Activated T-cell treated with anti-CD3 and anti-CD28 coated beads, Interleukin-2, amount 50 U/mL, for 4 hours (primary cell): Measurements from ENCODE around the gene RTN3. TPM values are rescaled to one million over a fixed set of nuclear protein-coding genes. Genes with fewer than 3 reads are reported as not detected.
"Not testable (repeated sequence)": the region's sequence is repeated elsewhere in the genome, so short reads cannot be mapped to it uniquely, and the experiment has no call there.

Experiments
- ATAC-seq, 2 donors: fragments of 200-7000 bp; cut with Tn5 transposase; one replicate each; pipeline ENCODE4 v1.10.0; 2021
- DNase-seq: peaks from one replicate; pipeline ENCODE4 v3.0.0-alpha.2; 2020
- H3K27me3 Mint-ChIP-seq: one replicate; pipeline ENCODE4 v1.8.0; 2021; ENCODE audit warnings: low read depth, mixed read lengths
- H3K36me3 Mint-ChIP-seq: one replicate; pipeline ENCODE4 v1.8.0; 2022; ENCODE audit warnings: mixed read lengths; ENCODE audit not compliant: insufficient read depth
- H3K4me1 Mint-ChIP-seq: one replicate; pipeline ENCODE4 v1.8.0; 2021; ENCODE audit warnings: low read depth, mixed read lengths
- H3K4me3 Mint-ChIP-seq: one replicate; pipeline ENCODE4 v1.8.0; 2021; ENCODE audit warnings: mild to moderate bottlenecking, moderate library complexity, mixed read lengths
- H3K9me3 Mint-ChIP-seq: one replicate; pipeline ENCODE4 v1.8.0; 2021; ENCODE audit warnings: mixed read lengths
- total RNA-seq, 3 donors: library from RNA; stranded (reverse); gene quantifications; one replicate each; pipeline ENCODE4 v1.2.1, GENCODE V29; 2021

RTN3 gene
- total RNA-seq, 3 donors from 2014 or later: 24.7 to 30.9 (median 26.7) TPM

- peak within 1 kb of the TSS; percentile 90 for H3K4me3 Mint-ChIP-seq
- ATAC-seq: peak; percentile 89 to 90
- H3K9me3 Mint-ChIP-seq: no peaks in the 10 kb centered on the region
Observed at GRCh38 chr11:63671322-63672155, 9.8 kb upstream of the RTN3 start, which contains the start of gene ATL3. Gene ATL3 (minus strand): TSS chr11:63671376. CDS start chr11:63671335, 41 bp downstream.

GRCh38 chr11:63672156-63672463 is 9.2 kb upstream of the RTN3 start:
- H3K36me3 Mint-ChIP-seq: peaks cover 4% of the 10 kb centered on the region
- peaks cover 28% of the 10 kb centered on the region for H3K4me1 Mint-ChIP-seq
- DNase-seq (no peak), ATAC-seq (no peak)
- no peaks in the 10 kb centered on the region for H3K27me3 Mint-ChIP-seq
- H3K9me3 Mint-ChIP-seq: no peaks in the 10 kb centered on the region
- peak overlapping the region; percentile 78 for H3K4me3 Mint-ChIP-seq

More at GRCh38 chr11:63671322-63672155, 9.8 kb upstream of the RTN3 start, which contains the start of gene ATL3:
- Mint-ChIP-seq H3K36me3 (peaks cover 4% of the 10 kb centered on the region), H3K27me3 (no peaks in the 10 kb centered on the region), H3K4me1 (peaks cover 33% of the 10 kb centered on the region)
- DNase-seq: peak; percentile 97

DNA sequence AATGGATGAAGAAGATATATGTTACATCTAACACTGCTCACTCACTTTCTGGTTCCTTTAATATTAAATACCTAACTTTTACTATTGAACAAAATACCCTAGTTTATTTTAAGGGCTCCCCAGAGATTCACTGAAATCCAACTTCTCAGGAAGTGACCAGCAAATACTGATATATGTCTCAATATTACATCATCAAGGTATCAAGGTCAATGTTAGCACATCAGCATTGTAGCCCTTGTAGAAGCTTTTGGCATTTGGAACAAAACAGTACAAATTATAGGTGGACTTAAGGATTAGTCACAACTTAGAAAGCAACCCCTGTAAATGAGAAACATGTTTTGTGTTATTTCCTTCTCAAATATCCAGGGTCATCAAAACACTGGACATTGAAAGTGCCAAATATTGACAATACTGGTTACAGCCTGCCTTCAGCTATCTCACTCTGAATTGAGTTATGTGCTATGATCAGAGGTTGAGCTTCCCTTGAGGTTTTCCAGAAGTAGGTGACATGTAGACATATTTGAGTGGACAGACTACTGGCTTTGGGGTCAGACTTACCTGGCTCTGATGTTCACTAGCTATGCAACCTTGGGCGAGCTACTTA is 8.3 kb upstream of the RTN3 start:
- Mint-ChIP-seq H3K9me3 (no peaks in the 10 kb centered on the region), H3K36me3 (peaks cover 4% of the 10 kb centered on the region), H3K4me1 (peaks cover 23% of the 10 kb centered on the region), H3K27me3 (no peaks in the 10 kb centered on the region), H3K4me3 (peak overlapping the region; percentile 48)
- DNase-seq: no peak
- ATAC-seq: no peak

DNA sequence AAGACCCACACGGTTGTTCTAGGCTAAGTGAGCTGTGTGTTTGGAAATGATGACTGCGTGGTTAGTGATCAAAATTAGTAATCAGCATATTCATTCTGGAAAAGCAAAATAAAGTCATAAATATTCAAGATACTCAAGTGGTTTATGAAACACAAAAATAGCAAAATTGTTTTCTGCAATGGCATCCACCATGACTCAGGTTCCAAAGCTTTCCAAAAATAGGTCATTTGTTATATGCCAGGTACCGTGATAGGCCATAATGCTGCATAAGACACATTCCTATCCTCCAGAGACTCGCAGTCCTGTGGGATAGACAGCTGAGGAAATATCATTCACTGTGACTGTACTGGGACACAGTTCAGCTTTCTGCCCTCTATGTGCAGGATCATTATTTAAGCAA is 7.7 kb upstream of the RTN3 start:
- ATAC-seq (no peak), DNase-seq (no peak)
- Mint-ChIP-seq H3K27me3 (no peaks in the 10 kb centered on the region), H3K36me3 (peaks cover 4% of the 10 kb centered on the region), H3K4me1 (peaks cover 18% of the 10 kb centered on the region), H3K4me3 (no peak overlapping the region), H3K9me3 (no peaks in the 10 kb centered on the region)

DNA sequence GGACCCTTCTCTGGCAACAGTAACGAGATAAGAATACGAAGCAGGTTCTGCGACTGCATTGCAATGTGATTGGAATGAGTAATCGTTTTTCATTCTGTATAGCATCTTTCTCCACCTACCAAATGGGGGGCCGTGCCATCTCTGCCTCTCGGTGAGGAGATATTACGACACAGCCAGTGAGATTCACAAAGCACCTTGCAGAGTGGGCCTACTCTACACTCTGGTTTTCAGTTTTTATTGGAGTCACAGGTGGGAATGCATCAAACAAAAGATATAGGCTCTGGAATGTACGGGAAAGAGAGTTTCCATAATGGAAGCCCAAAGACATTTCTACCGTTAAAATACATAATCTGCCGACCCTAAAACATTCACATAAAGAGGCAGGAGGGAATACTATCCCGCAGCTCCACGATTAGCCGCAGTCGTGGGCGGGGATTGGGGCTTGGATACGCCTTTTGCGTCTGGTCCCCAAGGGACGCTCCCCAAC is 423 bp upstream of the RTN3 start:
- Mint-ChIP-seq H3K9me3 (no peaks in the 10 kb centered on the region), H3K36me3 (no peaks in the 10 kb centered on the region), H3K27me3 (no peaks in the 10 kb centered on the region), H3K4me1 (peaks cover 25% of the 10 kb centered on the region), H3K4me3 (peak overlapping the region; percentile 95)
- no peak for DNase-seq
- ATAC-seq: peak; percentile 11 to 19

GRCh38 chr11:63682066-63683021 is 1.0 kb downstream of the RTN3 start:
- H3K4me3 Mint-ChIP-seq: peak overlapping the region; percentile 95
- no peaks in the 10 kb centered on the region for H3K9me3 Mint-ChIP-seq
- H3K36me3 Mint-ChIP-seq: no peaks in the 10 kb centered on the region
- no peaks in the 10 kb centered on the region for H3K27me3 Mint-ChIP-seq
- H3K4me1 Mint-ChIP-seq: peaks cover 29% of the 10 kb centered on the region
- DNase-seq (no peak), ATAC-seq (peak in 1 of 2 donors; percentile 5)

DNA sequence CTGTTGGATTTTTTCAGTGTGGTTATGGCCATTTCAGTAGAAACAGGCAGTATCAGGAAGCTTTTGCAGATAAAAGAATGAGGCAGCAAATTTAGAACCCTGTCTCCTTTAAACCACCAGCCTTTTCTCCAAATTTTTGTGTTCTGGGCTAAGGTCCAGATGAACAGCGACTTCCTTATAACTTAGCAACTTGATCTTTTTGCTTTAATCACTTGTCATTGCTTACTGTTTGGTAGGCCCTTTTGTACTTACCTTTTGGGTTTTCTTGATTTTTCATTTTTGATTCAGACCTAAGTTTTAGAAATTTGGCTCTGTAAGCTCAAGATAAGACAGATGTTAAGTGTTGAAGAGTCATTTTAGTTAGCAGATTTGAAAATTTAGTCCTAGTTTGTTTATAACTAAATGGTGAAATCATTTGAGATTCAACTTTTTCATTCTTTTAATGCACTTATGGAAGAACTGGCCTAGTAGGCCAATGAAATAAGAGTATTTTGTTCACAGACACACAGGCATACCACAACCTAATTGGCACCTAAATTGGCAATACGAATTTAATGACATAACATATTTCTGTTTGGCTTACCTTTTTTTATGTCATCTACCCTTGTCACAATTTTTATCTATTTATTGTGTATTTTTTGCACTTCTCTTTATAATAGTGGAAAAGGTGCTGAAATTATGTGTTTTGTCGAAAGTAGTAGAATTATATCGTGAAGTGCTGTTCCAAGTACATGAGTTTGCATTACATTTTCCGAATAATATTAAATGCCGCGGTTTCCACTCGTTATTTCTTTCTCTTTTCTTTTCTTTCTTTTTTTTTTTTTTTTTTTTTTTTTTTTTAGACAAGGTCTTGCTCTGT is 2.1 kb downstream of the RTN3 start:
- ATAC-seq (no peak), DNase-seq (no peak)
- Mint-ChIP-seq H3K9me3 (no peaks in the 10 kb centered on the region), H3K36me3 (no peaks in the 10 kb centered on the region), H3K27me3 (no peaks in the 10 kb centered on the region), H3K4me1 (peaks cover 35% of the 10 kb centered on the region), H3K4me3 (peak overlapping the region; percentile 95)

- not testable (repeated sequence) for DNase-seq
Observed at GRCh38 chr11:63685158-63685721, 3.9 kb downstream of the RTN3 start.

GRCh38 chr11:63686926-63687325 is 5.6 kb downstream of the RTN3 start:
- peaks cover 3% of the 10 kb centered on the region for H3K36me3 Mint-ChIP-seq
- DNase-seq (no peak), ATAC-seq (no peak)
- no peaks in the 10 kb centered on the region for H3K9me3 Mint-ChIP-seq
- peaks cover 32% of the 10 kb centered on the region for H3K4me1 Mint-ChIP-seq
- H3K27me3 Mint-ChIP-seq: no peaks in the 10 kb centered on the region
- H3K4me3 Mint-ChIP-seq: no peak overlapping the region

More at GRCh38 chr11:63685158-63685721, 3.9 kb downstream of the RTN3 start:
- H3K27me3 Mint-ChIP-seq, H3K4me3 Mint-ChIP-seq, H3K36me3 Mint-ChIP-seq, ATAC-seq, H3K9me3 Mint-ChIP-seq: not testable (repeated sequence)
- H3K4me1 Mint-ChIP-seq: peaks cover 39% of the 10 kb centered on the region

DNA sequence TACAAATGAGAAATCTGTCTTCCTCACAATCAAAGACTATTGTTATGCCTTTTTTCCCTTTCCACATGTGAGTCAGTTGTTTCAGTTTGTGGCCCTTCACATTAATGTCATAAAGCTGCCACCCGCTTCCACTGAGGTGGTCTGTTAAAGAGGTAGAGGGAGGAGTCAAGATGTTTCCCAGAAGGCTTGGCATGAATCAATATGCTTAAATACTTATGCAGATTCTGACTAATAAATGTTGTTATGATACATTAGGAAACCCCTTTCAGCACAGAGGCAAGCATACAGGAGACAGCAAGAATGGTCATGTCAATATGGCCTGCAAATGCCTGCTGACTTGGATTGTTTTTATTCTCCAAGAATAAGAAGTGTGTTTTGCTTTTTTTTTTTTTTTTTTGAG is 6.5 kb downstream of the RTN3 start:
- ATAC-seq (peak; percentile 95 to 96), DNase-seq (no peak)
- Mint-ChIP-seq H3K27me3 (no peaks in the 10 kb centered on the region), H3K4me1 (peaks cover 23% of the 10 kb centered on the region), H3K4me3 (no peak overlapping the region), H3K9me3 (no peaks in the 10 kb centered on the region), H3K36me3 (peaks cover 3% of the 10 kb centered on the region)

DNA sequence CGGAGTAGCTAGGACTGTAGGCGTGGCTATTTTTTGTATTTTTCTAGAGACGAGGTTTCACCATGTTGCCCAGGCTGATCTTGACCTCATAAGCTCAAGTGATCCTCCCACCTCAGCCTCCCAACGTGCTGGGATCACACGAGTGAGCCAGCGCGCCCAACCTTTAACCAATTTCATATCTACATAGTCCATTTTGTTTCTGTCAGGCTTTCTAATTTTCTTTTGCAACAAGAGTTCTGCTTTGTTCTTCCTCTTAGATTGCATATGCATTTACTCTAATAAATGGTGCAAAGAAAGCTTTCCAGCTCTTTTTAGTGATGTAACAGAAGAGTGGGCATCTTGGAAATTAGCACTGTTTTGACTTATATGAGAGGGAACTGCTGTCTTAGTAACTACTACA is 13.3 kb downstream of the RTN3 start:
- no peaks in the 10 kb centered on the region for H3K9me3 Mint-ChIP-seq
- peaks cover 3% of the 10 kb centered on the region for H3K4me1 Mint-ChIP-seq
- H3K36me3 Mint-ChIP-seq: peaks cover 11% of the 10 kb centered on the region
- ATAC-seq (no peak), DNase-seq (no peak)
- H3K4me3 Mint-ChIP-seq: no peak overlapping the region
- no peaks in the 10 kb centered on the region for H3K27me3 Mint-ChIP-seq

GRCh38 chr11:63698976-63699733 is 17.9 kb downstream of the RTN3 start:
- H3K27me3 Mint-ChIP-seq: no peaks in the 10 kb centered on the region
- peaks cover 8% of the 10 kb centered on the region for H3K36me3 Mint-ChIP-seq
- ATAC-seq: no peak
- no peaks in the 10 kb centered on the region for H3K9me3 Mint-ChIP-seq
- H3K4me3 Mint-ChIP-seq: no peak overlapping the region
- DNase-seq: no peak
- H3K4me1 Mint-ChIP-seq: peaks cover 2% of the 10 kb centered on the region
